Retinal pigment epithelial cell (primary cell): ENCODE measurements around the gene HAGHL.

ENCODE experiments used
- DNase-seq: peaks from one replicate; pipeline ENCODE4 v3.0.0-alpha.2; 2010; ENCODE audit warnings: low read depth
- H3K4me3 ChIP-seq: 2 replicates; pipeline ENCODE4 v1.5.1; 2011; ENCODE audit warnings: mild to moderate bottlenecking, low read length, control low read depth, moderate library complexity
- CTCF ChIP-seq: conservative IDR thresholded peaks from 2 replicates; pipeline ENCODE4 v1.5.1; 2011; ENCODE audit warnings: low read depth, low read length, control low read depth, inconsistent platforms

The HAGHL gene

DNA sequence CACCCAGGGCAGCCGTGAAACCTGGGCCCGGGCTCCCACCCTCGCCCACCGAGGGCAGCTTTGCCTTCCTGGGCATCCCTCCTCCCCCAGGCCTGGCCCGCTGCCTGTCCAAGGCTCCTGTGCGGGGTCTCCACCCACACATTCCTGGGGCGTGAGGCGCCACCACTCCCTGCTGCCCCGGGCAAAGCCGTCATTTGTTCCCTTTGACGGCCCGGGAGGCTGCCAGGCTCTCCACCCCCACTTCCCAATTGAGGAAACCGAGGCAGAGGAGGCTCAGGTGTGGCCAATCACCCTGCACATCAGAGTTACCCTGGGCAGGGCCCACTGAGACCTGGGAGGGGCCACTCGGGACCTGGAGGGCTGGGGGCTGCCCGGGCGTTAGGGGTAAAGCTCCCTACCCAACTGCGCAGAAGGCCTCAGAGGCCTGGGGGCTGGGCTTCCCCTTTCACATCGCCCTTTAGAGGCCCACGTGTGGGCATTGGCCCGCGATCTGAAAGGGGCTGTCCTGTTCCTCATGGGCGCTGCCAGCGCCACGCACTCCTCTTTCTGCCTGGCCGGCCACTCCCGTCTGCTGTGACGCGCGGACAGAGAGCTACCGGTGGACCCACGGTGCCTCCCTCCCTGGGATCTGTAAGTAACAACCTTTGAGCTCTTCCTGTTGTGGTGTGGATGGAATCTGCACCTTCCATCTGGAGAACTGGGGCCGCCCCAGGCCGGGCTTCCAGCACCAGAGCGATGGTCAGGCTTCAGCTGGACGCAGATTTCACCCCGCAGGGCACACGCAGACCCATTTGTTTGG is 33.8 kb downstream of the HAGHL start, which contains the start of gene MSLN:
MSLN (plus strand) TSS at position 190 of the 799 bp plus-strand sequence. CDS start 1,947 bp downstream, outside the sequence.
- no peak for TF ChIP-seq CTCF
- no peak within 1 kb of the TSS for H3K4me3 ChIP-seq
- DNase-seq, result no peak

DNA sequence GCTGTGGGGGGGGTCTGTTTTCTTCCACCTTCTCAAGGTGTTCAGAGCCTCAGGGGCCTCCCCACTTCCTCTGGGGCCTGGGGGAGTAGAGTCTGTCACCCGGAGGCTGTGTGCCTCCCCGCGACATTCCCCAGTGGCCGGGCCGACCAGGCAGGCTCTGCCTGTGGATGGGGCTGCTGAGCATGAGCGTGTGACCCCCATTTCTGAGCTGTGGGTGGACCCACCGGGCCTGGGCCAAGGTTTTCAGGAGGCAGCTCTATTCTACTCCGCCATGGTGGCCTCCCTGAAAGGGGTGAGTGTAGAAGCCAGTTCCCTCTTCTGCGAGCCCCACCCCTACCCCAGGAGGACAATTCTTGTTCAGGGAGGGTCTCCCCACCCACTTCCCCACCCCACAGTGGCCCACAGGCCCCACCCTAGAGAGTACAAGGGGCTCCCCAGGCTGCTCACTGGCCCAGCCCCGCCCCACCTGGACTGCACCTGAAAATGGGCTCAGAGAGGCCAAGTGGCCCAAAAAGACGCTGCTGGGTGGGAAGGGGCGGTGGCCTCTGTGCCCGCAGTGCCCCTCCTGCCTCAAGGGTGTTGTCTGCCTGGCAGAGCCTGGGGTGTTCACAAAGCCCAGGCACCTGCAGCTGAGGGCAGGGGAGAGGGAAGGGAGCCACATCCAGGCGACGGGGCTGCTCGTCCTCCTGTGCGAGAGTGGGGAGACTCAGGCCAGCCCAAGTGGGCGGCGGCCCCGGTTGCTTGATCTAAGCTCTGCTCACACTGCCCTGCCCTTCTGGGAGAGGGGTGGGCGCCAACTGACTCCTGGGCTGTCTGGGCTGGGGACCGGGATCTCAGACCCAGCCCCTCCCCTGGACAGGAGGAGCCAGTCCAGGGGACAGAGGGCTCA is 35.0 kb downstream of the HAGHL start:
- H3K4me3 ChIP-seq, result no peak overlapping the region

GRCh38 chr16:762595-763268 is 35.8 kb downstream of the HAGHL start:
- H3K4me3 ChIP-seq, result no peak overlapping the region
- DNase-seq, result no peak

More for the DNA sequence above, 35.0 kb downstream of the HAGHL start:
- TF ChIP-seq CTCF, result no peak
- no peak for DNase-seq

DNA sequence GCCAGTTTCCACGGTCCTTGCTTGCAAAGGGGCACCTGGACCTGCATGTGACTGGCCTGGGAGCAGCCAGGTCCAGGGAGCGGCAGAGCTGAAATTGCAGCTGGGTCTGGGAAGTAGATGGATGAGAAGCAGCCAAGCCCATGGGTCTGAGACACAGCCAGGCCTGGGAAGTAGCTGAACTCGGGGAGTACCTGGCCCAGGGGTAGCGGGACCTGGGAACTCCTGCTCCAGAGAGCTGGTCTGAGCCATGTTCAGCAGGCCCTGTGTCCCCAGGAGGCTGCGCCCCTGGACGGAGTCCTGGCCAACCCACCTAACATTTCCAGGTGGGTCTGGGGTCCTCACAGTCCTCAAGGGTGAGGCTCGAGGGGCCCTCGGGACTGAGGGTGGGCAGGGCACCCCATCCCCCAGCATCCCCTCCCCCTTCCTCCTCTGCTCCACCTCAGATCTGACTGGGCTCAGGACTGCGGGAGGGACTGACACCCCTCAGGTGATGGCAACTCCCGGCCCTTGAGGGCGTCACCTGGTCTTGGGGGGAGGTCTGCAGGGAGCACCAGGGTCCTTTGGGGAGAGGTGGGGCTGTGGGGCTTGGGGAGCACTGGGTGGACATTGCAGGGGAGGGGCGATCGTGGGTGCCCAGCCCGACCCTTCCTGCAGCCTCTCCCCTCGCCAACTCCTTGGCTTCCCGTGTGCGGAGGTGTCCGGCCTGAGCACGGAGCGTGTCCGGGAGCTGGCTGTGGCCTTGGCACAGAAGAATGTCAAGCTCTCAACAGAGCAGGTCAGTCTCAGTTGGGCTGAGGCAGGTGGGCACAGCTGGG is 36.7 kb downstream of the HAGHL start:
- TF ChIP-seq CTCF, result no peak
- DNase-seq, result no peak
- no peak overlapping the region for H3K4me3 ChIP-seq

More at GRCh38 chr16:762595-763268, 35.8 kb downstream of the HAGHL start:
- no peak for TF ChIP-seq CTCF

DNA sequence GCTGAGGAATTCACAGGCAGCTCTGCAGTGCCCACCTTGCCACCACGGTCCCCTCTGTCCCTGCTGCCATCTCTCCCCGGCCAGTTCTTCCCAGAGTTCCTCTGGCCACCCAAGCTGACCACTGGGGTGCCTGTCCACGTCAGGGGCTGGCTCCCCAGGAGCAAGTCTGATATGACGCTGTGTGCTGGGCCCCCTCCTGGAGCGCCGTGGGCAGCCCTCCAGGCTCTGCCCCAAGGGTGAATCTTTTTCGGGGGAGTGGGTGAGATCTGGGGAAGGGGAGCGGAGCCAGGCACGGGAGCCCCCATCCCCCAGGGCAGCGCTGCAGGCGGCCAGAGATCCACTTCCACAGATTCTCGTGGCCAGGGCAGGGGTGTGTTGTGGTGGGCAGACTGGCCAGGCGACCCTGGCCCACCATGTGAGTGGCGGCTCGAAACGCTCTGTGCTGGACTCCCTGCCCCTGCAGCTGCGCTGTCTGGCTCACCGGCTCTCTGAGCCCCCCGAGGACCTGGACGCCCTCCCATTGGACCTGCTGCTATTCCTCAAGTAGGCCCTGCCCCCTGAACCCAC is 37.4 kb downstream of the HAGHL start:
- no peak for TF ChIP-seq CTCF
- no peak for DNase-seq
- H3K4me3 ChIP-seq, result no peak overlapping the region
